ENCODE results near the gene DIP2B. TPM values are rescaled to one million over a fixed set of nuclear protein-coding genes. Genes with fewer than 3 reads are reported as not detected.
A peak's percentile ranks its signal among the peaks of the same experiment; 100 is the strongest.

DIP2B gene
- total RNA-seq, 1 experiment from 2014 or later, result 30.2 TPM

GRCh38 chr12:50506753-50507473, 2.1 kb downstream of the DIP2B start:
- no peaks in the 10 kb centered on the region for H3K9me3 ChIP-seq (ENCODE audit: control insufficient read depth, insufficient read depth, low read depth, low read length)
- DNase-seq (ENCODE audit: low read depth, low spot score), result no peak
- in situ Hi-C loops (cut with HindIII; ENCODE audit: low pct_unique_long_range_greater_than_20kb, low sequenced_read_pairs), result no loop called here
- ATAC-seq, result no peak
- ChIA-PET CTCF (no interaction called here), POLR2A (no interaction called here)
- H3K36me3 ChIP-seq (ENCODE audit: control insufficient read depth, insufficient read depth, low read length), result no peaks in the 10 kb centered on the region; the same call in 1 of the 2 replicates
- peak overlapping the region; percentile 72 to 76 for H3K4me3 ChIP-seq (ENCODE audit: low read depth in 2 of 2, low read length in 2 of 2)
- H3K27ac ChIP-seq (ENCODE audit: low read length), result peak overlapping the region; percentile 20; the same call in 1 of the 2 replicates
- H3K27me3 ChIP-seq (ENCODE audit: control insufficient read depth, insufficient read depth, low read length), result no peaks in the 10 kb centered on the region
- BruUV-seq (replicated peaks), result no TSS peak
- H3K4me1 ChIP-seq (ENCODE audit: control insufficient read depth, insufficient read depth, low read length), result peaks cover 23% of the 10 kb centered on the region
- intact Hi-C loops (cut with micrococcal nuclease; ENCODE audit: unreplicated experiment), result loop anchor here (10.0 kb wide), 1 partner anchor 228 kb away; no protein-coding TSS in a partner anchor
- TF ChIP-seq SIN3A (IDR thresholded peaks at IDR 0.05; ENCODE audit: borderline replicate concordance, insufficient read depth, low read depth, low read length) (no peak), POLR2AphosphoS5 (IDR thresholded peaks at IDR 0.05; ENCODE audit: low read depth, low read length) (no peak), CTCF (IDR thresholded peaks at IDR 0.05) (no peak), REST (IDR thresholded peaks at IDR 0.05; ENCODE audit: insufficient read depth in 1 of 2, low read depth in 2 of 2, low read length in 1 of 2) (no peak), TCF7L2 (IDR thresholded peaks at IDR 0.05; ENCODE audit: low read depth, low read length) (no peak)

DNA sequence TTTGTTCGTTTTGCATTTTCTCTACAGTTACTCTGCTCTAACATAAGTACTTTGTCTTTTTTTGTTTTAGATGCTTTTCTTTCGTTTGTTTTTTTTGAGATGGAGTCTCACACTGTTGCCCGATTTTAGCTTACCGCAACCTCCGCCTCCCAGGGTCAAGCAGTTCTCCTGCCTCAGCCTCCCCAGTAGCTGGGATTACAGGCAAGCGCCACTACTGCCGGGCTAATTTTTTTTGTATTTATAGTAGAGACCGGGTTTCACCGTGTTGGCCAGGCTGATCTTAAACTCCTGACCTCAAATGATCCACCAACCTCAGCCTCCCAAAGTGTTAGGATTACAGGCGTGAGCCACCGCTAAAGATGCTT, 2.7 kb downstream of the DIP2B start:
- ChIA-PET CTCF (no interaction called here), POLR2A (no interaction called here)
- no peak for ATAC-seq
- BruUV-seq (replicated peaks), result no TSS peak
- H3K27me3 ChIP-seq (ENCODE audit: control insufficient read depth, insufficient read depth, low read length), result no peaks in the 10 kb centered on the region
- no peak overlapping the region for H3K27ac ChIP-seq (ENCODE audit: low read length)
- H3K4me1 ChIP-seq (ENCODE audit: control insufficient read depth, insufficient read depth, low read length), result peaks cover 23% of the 10 kb centered on the region
- H3K9me3 ChIP-seq (ENCODE audit: control insufficient read depth, insufficient read depth, low read depth, low read length), result no peaks in the 10 kb centered on the region
- in situ Hi-C loops (cut with HindIII; ENCODE audit: low pct_unique_long_range_greater_than_20kb, low sequenced_read_pairs), result no loop called here
- no peak for TF ChIP-seq TCF7L2 (IDR thresholded peaks at IDR 0.05; ENCODE audit: low read depth, low read length)
- TF ChIP-seq SIN3A (IDR thresholded peaks at IDR 0.05; ENCODE audit: borderline replicate concordance, insufficient read depth, low read depth, low read length), result no peak
- no peak for TF ChIP-seq CTCF (IDR thresholded peaks at IDR 0.05)
- no peak for TF ChIP-seq POLR2AphosphoS5 (IDR thresholded peaks at IDR 0.05; ENCODE audit: low read depth, low read length)
- TF ChIP-seq REST (IDR thresholded peaks at IDR 0.05; ENCODE audit: insufficient read depth in 1 of 2, low read depth in 2 of 2, low read length in 1 of 2), result no peak
- intact Hi-C loops (cut with micrococcal nuclease; ENCODE audit: unreplicated experiment), result loop anchor here (10.0 kb wide), 1 partner anchor 227 kb away; no protein-coding TSS in a partner anchor
- no peak for DNase-seq (ENCODE audit: low read depth, low spot score)
- no peak overlapping the region; a peak in 2 of 4 replicates for H3K4me3 ChIP-seq (ENCODE audit: low read depth in 2 of 2, low read length in 2 of 2)
- H3K36me3 ChIP-seq (ENCODE audit: control insufficient read depth, insufficient read depth, low read length), result no peaks in the 10 kb centered on the region; the same call in 1 of the 2 replicates

All from Panc1 (cell line).